Measurements from ENCODE around the gene CAPZA1.
A peak's percentile ranks its signal among the peaks of the same experiment; 100 is the strongest.

Gene CAPZA1

DNA sequence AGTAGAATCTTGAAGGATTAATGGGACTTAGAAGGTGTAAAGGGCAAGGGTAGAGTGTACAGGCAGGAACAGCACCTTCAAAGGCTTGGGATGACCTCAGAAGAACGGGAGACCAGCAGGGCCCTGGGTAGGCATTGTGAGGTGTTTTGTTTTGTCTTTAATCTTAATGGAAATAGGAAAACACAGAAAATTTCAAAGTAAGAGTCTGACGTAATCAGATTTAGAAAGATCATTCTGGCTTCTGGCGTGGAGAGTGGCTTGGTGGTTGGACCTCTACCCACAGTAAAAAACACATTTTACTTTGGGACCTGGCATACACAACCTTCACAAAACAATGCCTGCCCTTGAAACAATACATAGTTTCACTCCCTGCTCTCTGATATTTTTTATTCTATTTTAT lies 59.0 kb downstream of the CAPZA1 start:
- no peak for DNase-seq

DNA sequence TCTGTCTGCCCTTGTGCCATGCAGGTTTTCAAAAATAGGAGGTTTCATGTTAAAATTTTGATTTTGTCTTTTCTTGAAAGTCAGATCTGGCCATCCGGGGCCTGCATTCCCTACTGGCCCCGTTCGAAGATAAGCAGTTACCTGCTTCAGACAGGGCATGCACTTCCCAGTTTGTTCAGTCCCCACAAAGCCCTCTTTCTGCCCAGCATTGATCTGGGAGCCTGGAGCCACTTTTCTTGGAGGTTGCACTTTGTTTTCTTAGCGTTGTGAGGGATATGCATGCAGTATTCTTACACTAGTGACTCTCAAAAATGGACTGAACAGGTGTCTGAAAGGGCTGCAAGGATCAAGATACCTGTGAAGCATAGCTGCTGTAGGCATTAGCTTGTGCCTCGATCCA lies 66.3 kb downstream of the CAPZA1 start:
- no peak for DNase-seq

DNA sequence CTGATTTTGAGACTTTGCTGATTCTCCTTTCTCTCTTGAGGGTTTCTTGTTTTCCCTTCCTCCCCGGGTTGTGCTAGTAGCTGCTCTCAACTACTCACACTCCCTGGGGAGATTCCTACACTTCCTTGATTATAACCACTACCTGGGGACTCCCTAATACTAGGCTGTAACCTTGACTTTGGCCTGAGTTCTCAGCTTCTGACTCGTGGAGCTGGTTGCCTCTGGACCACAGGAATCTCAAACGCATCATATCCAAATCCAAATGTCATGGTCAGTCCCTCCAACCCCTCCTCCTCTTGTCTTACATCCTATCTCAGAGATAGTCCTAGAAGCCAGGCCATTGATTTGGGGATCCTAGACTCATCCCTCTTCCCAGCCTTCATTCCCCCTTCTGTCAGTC lies 66.8 kb downstream of the CAPZA1 start:
- no peak for DNase-seq

DNA sequence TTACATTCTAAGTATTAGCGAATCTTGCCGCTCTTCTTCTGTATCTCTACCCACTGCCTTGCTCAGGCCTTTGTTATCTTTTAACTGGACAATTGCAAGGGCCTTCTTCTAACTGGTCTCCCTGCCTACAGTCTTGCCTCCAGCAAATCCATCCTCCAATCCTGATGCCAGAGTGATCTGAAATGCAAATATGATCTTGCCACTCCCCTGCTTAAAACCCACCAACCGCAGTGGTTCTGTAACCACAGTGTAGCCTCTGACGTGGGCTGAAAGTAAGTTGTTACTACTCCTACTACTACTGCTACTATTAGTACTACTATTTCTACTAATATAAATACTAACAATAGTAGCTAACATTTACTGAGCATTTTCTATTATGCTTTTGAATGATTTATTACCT lies 67.2 kb downstream of the CAPZA1 start:
- DNase-seq: no peak

DNA sequence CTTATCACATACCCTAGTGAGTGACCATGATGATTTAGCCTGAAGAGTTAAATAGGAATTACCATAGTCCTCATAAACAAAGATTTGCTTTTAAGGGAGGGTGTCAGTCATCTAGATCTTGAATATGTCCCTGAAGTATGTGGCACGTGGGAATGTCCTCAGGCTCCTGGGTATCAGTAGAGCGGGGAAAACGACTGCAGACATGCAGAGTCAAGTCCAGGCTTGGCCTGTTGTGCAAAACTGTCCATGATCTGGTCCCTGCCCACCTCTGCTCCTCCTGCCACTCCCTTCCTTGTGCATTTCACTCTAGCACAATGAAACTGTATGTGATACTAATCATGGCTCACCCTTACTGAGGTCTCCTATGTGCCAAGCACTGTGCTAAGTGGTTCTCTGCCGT lies 67.7 kb downstream of the CAPZA1 start:
- no peak for DNase-seq

DNA sequence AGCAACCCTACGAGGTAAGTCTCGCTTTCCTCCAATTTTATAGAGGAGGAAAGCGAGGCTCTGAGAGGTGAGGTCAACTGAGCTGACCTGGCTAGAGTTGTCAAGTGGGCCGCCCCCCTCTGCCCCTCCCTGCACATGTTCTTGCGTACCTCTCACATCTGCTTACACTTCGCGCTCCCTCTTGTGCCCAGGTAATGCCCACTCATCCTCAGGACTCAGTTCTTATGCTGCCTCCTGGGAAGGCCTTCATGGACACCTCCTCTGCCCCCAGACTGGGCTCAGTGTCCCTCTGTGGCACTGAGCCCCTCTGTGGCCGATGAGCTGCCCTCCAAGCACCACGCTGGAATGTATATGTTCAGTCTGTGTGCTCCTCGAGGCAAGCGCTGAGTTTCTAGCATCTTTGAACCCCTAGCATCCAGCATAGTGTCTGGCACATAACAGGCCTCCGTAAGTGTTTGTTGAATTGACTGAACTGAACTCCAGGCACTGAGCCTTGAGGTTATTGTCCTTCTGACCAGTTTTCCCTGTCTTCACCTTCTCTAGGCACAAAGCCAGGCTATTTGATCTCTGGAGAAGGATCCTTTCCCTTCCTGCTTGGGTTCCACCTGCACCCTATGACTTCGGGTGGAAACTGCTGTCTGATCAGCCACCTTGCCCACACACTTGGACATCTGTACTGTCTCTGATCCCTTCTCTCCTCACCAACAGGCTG lies 68.3 kb downstream of the CAPZA1 start:
- no peak for DNase-seq

DNA sequence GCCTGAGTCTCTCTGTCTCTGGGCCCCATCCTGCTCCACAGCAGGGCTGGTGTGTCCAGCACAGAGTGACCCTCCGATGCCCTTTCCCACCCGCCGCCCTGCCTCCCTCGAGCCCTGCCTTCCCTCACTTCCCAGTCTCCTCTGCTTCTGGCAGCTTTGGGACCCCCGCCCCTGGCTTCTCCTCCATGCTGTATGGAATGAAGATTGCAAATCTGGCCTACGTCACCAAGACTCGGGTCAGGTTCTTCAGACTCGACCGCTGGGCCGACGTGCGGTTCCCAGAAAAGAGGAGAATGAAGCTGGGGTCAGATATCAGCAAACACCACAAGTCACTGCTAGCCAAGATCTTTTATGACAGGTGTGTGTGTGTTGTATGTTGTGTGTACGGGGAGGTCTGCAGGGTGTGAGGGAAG lies 69.2 kb downstream of the CAPZA1 start:
- DNase-seq: no peak

DNA sequence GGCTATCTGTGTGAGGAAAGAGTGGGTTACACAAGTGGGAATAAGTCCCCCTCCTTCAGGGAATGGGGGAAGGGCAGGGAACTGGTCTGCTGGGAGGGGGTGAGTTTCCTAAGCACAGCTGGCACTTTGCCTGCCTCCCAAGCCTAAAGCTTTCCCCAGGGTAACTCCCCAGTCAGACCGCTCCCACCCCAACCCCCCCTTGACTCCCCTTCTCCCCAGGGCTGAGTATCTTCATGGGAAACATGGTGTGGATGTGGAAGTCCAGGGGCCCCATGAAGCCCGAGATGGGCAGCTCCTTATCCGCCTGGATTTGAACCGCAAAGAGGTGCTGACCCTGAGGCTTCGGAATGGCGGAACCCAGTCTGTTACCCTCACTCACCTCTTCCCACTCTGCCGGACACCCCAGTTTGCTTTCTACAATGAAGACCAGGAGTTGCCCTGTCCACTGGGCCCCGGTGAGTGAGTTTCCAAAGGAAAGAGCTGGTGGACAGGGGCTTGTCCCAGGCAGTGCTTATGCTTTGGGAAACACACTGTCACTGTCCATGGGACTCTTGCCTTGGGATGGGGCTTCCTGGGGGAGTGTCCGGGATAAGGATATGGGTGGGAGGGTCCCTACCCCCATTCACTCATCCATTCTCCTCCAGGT lies 69.7 kb downstream of the CAPZA1 start:
- DNase-seq: no peak

DNA sequence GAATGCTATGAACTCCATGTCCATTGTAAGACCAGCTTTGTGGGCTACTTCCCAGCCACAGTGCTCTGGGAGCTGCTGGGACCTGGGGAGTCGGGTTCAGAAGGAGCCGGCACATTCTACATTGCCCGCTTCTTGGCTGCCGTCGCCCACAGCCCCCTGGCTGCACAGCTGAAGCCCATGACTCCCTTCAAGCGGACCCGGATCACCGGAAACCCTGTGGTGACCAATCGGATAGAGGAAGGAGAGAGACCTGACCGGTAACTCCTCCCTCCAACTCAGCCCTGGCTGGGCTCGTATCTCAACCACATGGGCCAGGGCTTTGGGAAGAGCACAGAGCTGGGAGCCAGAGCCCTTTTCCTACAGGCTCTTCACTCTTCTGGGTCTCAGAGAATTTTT lies 70.2 kb downstream of the CAPZA1 start:
- no peak for DNase-seq

DNA sequence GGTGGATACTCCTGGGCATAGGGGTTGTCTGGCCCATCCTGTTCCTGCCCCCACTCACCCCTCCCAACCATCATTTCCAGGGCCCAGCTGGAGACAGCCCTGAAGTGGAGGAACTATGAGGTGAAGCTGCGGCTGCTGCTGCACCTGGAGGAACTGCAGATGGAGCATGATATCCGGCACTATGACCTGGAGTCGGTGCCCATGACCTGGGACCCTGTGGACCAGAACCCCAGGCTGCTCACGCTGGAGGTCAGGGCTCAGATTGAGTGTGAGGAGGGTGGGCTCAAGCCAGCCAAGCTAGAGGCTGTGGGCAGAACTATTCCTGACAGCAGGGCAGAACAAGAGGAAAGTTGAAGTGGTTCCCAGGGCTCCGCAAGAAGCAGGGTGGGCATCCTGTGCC lies 73.0 kb downstream of the CAPZA1 start:
- DNase-seq: no peak

DNA sequence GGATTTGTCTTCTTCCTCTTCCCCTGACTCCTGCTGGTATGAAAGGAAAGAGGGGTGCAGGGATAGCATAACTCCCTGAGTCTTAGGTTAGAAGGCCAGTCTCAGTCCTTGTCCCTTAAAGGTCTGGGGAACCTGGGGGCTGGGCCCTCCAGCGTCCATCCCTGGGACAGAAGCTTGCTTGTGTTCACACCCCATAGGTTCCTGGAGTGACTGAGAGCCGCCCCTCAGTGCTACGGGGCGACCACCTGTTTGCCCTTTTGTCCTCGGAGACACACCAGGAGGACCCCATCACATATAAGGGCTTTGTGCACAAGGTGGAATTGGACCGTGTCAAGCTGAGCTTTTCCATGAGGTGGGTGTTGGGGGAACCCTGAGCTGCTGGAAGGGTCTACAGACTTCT lies 74.2 kb downstream of the CAPZA1 start:
- DNase-seq: no peak

DNA sequence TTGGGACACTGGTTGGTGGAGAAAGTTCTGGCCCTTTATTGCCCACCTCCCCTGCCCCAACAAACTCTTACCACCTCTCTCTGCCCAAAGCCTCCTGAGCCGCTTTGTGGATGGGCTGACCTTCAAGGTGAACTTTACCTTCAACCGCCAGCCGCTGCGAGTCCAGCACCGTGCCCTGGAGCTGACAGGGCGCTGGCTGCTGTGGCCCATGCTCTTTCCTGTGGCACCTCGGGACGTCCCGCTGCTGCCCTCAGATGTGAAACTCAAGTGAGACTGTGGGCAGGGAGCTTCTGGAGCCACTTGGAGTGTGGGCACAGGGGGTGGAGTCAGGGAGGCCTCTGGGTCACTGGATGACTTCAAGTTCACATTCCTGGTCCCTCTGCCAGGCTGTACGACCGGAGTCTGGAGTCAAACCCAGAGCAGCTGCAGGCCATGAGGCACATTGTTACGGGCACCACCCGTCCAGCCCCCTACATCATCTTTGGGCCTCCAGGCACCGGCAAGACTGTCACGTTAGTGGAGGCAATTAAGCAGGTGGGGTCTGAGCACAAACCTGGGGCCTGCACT lies 74.8 kb downstream of the CAPZA1 start:
- DNase-seq: no peak

DNA sequence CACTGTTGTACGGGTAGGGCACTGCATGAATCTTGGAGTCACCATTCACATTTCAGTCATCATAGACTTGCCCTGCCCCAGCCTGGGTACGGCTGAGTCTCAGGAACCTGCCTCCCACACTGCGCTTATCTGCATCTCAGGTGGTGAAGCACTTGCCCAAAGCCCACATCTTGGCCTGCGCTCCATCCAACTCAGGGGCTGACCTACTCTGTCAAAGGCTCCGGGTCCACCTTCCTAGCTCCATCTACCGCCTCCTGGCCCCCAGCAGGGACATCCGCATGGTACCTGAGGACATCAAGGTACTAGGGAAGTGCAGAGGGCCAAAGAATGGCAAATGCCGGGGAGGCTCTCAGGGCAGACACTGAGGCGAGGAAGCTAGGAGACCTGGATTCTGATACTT lies 75.6 kb downstream of the CAPZA1 start:
- no peak for DNase-seq

DNA sequence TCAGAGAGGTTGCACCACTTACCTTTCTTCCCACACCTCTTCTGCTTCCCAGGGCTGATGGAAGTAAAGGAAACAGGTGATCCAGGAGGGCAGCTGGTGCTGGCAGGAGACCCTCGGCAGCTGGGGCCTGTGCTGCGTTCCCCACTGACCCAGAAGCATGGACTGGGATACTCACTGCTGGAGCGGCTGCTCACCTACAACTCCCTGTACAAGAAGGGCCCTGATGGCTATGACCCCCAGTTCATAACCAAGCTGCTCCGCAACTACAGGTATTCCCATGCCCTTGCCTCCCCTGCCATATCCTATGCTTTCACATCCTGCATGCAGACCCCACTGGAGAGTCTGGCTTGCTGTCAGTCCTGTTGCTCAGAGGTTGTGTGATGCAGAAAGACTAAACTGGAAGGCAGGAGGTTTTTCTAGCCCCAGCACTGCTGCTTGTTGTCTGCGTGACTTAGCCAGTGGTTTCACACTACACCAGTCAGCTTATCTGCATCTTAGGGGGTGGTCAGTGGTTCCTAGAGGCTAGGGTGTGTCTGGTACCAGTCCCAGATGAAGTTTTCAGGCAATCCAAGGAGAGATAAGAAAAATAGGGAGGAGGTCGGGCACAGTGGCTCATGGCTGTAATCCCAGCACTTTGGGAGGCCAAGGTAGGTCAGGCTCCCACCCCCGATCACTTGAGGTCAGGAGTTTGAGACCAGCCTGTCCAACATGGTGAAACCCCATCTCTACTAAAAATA lies 77.1 kb downstream of the CAPZA1 start:
- DNase-seq: no peak

DNA sequence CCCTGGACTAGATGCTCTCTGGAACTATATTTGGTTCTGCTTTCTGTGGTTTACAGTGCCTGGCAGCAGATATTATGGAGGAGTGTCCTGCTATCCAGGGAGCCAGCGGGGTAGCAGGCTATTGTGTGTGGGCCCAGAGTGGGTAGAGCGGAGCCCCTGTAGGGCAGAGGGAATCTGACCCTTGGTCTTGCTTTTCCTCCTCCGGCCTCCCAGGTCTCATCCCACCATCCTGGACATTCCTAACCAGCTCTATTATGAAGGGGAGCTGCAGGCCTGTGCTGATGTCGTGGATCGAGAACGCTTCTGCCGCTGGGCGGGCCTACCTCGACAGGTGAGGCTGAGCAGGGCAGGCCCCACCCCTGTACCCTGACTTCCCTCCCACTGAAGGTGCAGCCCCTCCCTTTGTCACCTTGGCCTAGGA lies 78.2 kb downstream of the CAPZA1 start:
- DNase-seq: no peak

DNA sequence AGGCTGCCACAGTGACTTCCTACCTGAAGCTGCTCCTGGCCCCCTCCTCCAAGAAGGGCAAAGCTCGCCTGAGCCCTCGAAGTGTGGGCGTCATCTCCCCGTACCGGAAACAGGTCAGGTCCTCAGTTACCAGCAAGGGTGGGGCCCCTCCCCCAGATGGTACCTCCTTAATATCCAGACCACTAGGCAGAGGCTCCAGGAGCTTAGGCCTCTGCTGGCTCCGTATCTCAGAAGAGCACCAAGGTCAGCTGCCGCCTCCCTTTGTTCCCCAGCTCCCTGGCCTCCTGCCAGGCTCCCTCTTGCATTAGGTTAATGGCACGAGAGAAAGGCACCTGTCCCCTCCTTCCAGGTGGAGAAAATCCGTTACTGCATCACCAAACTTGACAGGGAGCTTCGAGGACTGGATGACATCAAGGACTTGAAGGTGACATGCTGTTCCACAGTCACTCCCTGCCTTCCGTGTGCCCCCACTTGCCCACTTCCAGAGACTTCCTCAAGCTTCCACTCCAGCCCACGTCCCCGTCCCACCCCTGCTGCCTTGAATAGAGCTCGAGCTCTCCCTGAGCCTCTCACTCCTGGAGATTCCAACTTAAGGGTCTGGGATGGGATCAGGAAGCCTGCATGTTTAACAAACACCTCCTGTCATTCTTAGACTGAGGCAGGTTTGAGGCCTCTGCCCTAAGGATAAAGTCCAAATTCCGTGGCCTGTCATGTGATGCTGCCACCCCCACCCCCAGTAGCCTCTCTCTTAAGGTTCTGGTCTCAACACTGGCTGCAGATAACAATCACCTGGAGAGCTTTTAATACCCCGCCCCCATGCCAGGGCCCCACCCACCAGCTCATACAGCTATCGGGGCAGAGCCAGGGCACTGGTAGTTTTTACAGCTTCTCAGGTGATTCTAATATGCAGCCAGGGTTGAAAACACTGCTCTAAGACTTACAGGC lies 79.0 kb downstream of the CAPZA1 start:
- no peak for DNase-seq

DNA sequence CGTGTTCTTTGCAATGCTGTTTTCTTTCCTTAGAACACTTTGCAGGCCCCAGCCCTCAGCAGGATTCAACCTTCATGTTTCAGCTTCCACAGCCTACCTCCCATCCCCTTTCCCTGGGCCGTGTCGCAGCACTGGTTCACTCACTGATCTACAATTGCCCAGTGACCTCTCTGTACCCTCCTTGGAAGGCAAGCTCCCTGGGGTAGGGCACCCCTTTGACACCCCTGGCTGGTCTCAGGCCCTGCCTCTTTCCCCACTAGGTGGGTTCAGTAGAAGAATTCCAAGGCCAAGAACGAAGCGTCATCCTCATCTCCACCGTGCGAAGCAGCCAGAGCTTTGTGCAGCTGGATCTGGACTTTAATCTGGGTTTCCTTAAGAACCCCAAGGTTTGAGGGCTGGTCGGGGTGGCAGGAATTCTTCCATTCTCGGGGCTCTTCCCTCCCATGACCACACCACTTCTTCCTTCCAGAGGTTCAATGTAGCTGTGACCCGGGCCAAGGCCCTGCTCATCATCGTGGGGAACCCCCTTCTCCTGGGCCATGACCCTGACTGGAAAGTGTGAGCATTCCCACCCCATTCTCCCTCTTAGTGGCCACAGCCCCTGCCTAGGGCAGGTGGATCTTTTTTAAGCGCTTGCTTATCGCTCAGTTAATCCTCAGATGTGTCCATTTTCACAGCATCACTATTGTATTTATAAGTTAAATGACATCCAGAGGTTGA lies 80.0 kb downstream of the CAPZA1 start:
- DNase-seq: no peak

DNA sequence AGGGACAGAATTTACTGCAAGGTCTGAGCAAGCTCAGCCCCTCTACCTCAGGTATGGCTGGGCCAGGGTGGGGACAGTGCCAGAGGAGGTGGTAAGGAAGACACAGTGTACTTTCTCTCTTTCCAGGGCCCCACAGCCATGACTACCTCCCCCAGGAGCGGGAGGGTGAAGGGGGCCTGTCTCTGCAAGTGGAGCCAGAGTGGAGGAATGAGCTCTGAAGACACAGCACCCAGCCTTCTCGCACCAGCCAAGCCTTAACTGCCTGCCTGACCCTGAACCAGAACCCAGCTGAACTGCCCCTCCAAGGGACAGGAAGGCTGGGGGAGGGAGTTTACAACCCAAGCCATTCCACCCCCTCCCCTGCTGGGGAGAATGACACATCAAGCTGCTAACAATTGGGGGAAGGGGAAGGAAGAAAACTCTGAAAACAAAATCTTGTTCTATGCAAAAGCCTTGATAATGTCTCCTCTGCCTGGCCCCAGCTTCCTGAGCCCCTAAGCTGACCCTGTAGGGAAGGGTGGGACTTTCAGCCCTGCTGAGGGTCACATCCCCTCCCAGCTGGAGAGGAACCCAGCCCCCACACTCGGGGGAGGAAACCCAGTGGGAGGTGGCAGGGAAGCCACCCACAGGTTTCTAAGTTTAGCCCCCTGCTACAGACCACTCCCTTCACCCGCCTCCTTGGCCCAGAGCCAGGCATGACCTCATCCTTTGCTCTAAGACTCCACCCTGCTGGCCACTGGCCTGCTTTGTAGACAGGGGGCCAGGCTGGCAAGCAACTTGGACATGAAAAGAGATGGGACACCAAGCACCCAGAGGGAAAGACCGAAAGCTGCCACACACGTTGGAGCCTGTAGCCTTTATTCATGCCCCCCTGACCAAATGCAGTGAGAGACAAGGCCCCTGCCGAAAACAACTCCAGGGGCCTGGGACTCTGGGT lies 80.9 kb downstream of the CAPZA1 start:
- DNase-seq: peak; percentile 74

DNA sequence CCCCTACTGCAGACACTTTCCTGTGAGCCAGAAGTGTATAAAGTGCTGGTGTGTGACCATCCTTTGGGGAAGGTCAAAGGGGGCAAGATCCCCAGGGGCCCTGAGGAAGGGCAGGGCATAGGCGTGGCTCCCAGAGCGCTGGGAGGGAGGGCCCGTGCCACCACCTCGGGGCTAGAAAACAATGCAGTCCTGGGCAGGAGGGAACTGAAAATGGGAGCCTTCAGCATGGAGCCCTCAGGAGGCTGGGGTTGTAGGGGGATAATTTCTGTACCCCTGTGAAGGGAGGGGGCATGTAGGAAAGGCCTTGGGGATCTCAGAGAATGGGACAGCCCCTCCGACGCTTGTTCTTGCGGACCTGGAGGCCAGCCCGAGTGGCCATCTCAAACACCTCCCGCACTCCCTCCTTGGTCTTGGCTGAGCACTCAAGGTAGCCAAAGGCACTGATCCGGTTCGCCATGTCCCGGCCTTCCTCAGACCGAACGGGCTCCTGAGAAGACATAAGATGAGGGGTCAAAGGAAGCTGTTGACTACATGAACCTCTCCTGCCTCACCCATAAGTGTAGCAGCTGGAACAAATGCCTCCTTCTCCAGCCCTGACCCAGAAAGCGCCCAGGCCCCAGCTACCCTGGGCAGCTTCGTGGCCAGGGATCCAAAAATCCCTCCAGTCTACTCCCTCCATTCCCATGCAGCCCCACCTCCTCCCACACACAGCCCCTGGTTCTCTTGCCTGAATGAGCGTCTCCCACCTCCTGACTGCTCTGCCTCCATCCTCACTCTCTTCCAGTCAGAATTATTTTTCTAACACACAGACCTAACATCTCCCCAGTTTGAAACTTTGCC lies 81.8 kb downstream of the CAPZA1 start:
- no peak for DNase-seq

DNA sequence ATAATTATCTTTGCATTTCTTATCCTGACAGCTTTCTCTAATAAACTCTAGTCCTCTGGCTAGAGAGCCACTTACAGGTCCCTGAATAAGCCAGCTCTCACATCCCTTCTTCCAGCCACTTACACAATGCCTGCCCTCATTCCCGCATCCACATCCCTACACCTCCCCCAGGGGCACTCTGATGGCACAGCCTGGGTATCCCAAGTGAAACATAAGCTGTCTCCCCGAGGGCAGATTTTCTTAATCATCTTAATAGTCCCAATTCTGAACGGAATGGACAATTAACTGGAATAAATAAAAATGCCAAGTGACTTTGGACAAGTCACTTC lies 82.4 kb downstream of the CAPZA1 start:
- DNase-seq: no peak

Data from stimulated activated CD4-positive, alpha-beta T cell treated with anti-CD3 and anti-CD28 coated beads, Interleukin-15, amount 100 ng/mL, for 24 hours (primary cell).